NCI-H146 treated with DMSO at 0.1 percent for 48 hours (cell line): ENCODE data around the gene GAL3ST1.
"Not testable (repeated sequence)": the region's sequence is repeated elsewhere in the genome, so short reads cannot be mapped to it uniquely, and the experiment has no call there.

Experiments
- DNase-seq: peaks from one replicate; lab custom pipeline; 2025; ENCODE audit not compliant: unreplicated experiment; lab: John Stamatoyannopoulos, UW

Gene GAL3ST1, protein sequence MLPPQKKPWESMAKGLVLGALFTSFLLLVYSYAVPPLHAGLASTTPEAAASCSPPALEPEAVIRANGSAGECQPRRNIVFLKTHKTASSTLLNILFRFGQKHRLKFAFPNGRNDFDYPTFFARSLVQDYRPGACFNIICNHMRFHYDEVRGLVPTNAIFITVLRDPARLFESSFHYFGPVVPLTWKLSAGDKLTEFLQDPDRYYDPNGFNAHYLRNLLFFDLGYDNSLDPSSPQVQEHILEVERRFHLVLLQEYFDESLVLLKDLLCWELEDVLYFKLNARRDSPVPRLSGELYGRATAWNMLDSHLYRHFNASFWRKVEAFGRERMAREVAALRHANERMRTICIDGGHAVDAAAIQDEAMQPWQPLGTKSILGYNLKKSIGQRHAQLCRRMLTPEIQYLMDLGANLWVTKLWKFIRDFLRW

GRCh38 chr22:30574095-30574981 is at the start of gene GAL3ST1:
Gene GAL3ST1, minus strand, starts transcription at chr22:30574665. Its CDS starts 17,273 bp downstream, at chr22:30557392.
- no peak for DNase-seq

DNA sequence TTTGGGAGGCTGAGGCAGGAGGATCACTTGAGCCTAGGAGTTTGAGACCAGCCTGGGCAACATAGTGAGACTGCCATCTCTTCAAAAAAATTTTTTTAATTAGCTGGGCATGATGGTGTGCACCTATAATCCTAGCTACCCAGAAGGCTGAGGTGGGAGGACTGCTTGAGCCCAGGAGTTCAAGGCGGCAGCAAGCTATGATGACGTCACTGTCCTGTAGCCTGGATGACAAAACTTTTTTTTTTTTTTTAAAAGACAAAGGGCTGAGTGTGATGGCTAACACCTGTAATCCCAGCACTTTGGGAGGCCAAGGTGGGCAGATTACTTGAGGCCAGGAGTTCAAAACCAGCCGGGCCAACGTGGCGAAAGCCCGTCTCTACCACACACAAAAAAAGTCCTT is 45.4 kb upstream of the GAL3ST1 start:
- DNase-seq: not testable (repeated sequence)

GRCh38 chr22:30617819-30618218 is 43.4 kb upstream of the GAL3ST1 start:
- DNase-seq: no peak

- DNase-seq: no peak
Observed at GRCh38 chr22:30615543-30615954, 41.1 kb upstream of the GAL3ST1 start.

DNA sequence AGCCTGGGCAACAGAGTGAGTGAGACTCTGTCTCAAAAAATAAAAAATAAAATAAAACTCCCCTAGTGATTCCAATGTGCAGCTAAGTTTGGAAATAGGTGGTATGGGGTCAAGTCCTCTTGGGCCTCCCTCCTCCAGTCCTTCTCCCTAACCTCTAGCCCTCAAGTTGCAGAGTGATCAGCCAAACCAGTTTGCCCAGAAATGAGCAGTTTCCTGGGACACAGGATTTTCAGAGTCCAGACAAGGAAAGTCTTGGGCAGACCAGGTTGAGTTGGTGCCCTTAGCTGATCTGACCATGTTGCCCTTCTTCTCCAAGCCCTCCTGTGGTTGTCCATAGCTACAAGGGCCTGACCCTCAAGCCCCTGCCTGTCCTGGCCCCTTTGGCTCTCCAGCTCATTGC is 40.4 kb upstream of the GAL3ST1 start:
- DNase-seq: no peak

DNA sequence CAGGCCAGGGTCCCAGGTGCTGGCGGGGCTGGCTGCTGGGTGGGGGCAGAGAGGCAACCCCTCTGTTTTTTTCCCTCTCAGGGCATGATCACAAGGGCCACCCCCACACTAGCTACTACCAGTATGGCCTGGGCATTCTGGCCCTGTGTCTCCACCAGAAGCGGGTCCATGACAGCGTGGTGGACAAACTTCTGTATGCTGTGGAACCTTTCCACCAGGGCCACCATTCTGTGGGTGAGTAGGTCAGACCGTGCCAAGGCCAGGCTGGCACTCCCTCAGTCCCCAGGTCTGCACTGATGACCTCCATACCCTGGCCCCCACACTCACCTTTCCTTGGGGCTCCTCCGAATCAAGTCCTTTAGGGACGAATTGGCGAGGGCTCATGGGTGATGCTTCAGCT is 39.8 kb upstream of the GAL3ST1 start:
- DNase-seq: no peak

GRCh38 chr22:30612789-30613188 is 38.3 kb upstream of the GAL3ST1 start:
- DNase-seq: no peak

- DNase-seq: no peak
Observed at GRCh38 chr22:30611197-30611596, 36.7 kb upstream of the GAL3ST1 start.

GRCh38 chr22:30610299-30610698 is 35.8 kb upstream of the GAL3ST1 start:
- no peak for DNase-seq

GRCh38 chr22:30609260-30610185 is 35.1 kb upstream of the GAL3ST1 start:
- DNase-seq: no peak

- no peak for DNase-seq
Observed at GRCh38 chr22:30607939-30608338, 33.5 kb upstream of the GAL3ST1 start.

DNA sequence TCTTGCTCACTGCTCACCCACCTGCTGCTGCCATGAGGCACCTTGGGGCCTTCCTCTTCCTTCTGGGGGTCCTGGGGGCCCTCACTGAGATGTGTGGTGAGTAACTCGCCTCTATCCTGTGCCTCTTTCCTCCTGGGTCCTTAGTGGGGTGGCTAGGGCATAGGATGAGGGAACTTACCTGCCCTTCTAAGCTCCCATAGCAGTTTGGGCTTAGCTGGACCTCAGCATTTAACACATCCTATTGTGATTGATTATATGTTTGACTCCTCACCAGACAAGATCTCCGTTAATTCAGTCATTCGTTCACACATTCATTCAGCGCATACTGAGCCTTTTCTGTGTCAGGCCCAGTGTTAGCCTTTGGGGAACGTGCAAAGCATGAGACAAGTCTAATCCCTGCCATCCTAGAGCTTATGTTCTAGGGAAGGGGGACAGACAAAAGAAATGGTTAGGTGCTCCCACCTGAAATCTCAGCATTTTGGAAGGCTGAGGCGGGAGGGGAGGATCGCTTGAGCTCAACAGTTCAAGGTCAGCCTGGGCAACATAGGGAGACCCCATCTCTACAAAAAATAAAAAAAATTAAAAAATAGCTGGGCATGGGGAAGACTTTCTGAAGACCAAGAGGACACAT is 33.0 kb upstream of the GAL3ST1 start:
- no peak for DNase-seq

GRCh38 chr22:30606455-30607299 is 32.2 kb upstream of the GAL3ST1 start, which contains the start of gene TCN2:
Gene TCN2, plus strand, starts transcription at chr22:30607174. Its CDS starts 158 bp downstream, at chr22:30607332.
- peak; percentile 66 for DNase-seq

GRCh38 chr22:30605449-30606110 is 31.1 kb upstream of the GAL3ST1 start:
- peak; percentile 12 for DNase-seq

GRCh38 chr22:30604723-30605122 is 30.3 kb upstream of the GAL3ST1 start:
- no peak for DNase-seq

DNA sequence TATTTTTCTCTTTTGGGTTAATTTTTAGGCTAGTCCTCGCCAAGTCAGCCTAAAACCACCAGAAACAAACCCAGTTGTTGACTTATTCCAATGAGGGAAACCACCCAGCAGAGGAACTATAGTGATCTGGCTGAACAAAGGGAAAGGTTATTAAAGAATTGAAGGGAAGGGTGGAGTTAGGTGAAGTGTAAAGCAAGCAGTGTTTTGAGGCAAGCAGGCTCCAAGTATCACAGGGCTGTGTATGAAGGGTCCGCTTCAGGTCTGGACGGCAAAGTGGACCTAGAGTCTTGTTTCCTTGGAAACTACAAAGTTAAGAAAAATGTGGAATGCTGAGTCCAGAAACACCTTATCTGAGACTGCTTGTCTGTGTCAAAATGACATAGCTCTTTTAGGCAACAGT is 29.3 kb upstream of the GAL3ST1 start:
- no peak for DNase-seq

GRCh38 chr22:30602049-30602448 is 27.6 kb upstream of the GAL3ST1 start:
- DNase-seq: peak; percentile 22

DNA sequence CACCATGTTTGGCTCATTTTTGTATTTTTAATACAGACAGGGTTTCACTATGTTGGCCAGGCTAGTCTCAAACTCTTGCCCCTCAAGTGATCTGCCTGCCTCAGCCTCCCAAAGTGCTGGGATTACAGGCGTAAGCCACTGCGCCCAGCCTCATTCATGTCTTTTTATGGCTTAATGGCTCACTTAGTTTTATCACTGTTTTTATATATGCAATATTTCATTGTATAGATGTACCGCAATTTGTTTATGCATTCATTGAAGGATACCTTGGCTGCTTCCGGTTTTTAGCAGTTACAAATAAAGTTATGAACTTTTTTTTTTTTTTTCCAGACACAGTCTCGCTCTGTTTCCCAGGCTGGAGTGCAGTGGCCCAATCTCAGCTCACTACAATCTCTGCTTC is 27.0 kb upstream of the GAL3ST1 start:
- no peak for DNase-seq

- no peak for DNase-seq
Observed at GRCh38 chr22:30600921-30601320, 26.5 kb upstream of the GAL3ST1 start.
